ENCODE results near the gene USP6NL.

- no peak for TF ChIP-seq EZH2 (IDR thresholded peaks at IDR 0.05; ENCODE audit: low read length, unreplicated experiment)
- no peak for TF ChIP-seq CTCF (conservative IDR thresholded peaks at IDR 0.05; ENCODE audit: low read depth, low read length)
- TF ChIP-seq EZH2phosphoT487 (IDR thresholded peaks at IDR 0.05; ENCODE audit: borderline replicate concordance, low read length) = no peak
Measured at GRCh38 chr10:11593612-11594011, 17.8 kb downstream of the USP6NL start.

Data from PC-3 (cell line).